ENCODE measurements around the gene ALAS2.
A peak's percentile ranks its signal among the peaks of the same experiment; 100 is the strongest.
"Not testable (repeated sequence)": the region's sequence is repeated elsewhere in the genome, so short reads cannot be mapped to it uniquely, and the experiment has no call there.

The ALAS2 gene

DNA sequence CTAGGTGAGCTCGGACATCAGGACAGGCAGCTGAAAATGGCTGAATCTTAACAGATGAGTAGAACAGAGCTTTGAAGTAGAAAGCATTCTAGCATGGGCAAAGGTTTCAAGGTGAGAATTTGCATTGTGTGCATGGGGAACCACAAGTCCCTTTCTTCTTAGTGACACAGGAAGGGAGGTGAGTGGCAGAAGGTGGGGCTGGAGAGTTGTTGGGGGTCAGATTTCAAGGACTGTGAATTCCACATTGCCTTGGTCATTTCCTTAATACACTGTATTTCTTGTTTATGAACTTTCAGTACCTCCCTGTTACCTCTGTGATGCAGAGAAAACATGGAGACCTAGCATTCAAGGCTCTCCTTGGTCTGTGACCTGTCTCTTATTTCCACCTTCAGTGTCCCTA, 26.5 kb downstream of the ALAS2 start:
- no peak for DNase-seq

DNA sequence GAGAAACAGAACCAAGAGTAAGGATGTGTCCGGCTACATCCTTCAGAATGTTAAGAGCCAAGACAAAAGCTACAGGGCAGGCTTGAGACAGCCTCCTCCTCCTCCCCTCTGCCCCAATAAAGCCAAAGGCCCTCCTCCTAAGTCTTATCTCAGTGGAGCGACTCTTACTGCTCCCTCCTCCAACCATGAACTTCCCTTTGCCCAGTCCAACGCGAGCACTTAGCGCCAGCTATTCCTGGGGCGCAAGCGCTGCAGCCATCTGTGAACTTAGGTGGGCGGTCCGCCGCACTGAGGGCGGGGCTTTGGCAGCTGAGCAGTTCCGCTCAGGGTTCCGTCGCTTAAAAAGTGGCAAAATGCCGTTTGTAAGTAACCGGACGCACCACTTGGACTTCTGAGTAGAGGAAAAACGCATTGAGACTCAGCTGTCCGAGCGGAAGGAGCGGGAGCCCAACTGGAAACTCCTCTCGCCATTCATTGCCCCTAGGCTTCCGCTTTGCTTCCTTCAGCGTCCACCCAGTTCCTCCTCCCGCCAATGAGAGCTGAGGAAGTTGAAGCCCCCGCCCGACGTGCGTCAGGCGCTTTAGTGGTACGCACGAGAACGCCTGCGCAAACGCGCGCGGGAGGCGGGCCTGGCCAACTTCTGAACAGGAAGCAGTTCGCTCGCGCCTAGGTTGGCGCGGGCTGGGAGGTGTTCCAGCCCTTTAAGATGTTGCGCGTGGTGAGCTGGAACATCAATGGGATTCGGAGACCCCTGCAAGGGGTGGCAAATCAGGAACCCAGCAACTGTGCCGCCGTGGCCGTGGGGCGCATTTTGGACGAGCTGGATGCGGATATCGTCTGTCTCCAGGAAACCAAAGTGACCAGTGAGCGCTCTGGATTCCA, 30.8 kb downstream of the ALAS2 start, which contains the start of gene APEX2:
TSS of gene APEX2 (plus strand) at position 647 of the 882 bp plus-strand sequence. CDS start at position 707, 60 bp downstream.
- peak; percentile 78 for DNase-seq

DNA sequence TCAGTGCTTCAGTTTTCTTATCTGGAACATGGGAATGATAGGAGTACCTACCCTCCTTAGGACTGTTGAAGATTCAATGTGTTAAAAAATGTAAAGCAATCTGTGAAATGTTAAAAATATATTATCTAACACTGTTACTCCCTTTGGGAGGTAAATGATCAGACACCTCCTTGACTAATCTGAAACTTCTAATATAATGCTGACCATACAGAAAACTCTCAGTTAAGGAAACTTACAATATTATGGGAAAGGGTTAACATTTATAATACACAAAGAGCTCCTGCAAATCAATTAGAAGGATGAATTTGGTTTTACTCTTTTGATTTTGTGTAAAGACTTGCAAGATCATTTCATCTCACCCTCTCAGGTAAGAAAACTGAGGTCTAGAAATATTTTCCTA, 35.2 kb downstream of the ALAS2 start:
- DNase-seq, result no peak

DNA sequence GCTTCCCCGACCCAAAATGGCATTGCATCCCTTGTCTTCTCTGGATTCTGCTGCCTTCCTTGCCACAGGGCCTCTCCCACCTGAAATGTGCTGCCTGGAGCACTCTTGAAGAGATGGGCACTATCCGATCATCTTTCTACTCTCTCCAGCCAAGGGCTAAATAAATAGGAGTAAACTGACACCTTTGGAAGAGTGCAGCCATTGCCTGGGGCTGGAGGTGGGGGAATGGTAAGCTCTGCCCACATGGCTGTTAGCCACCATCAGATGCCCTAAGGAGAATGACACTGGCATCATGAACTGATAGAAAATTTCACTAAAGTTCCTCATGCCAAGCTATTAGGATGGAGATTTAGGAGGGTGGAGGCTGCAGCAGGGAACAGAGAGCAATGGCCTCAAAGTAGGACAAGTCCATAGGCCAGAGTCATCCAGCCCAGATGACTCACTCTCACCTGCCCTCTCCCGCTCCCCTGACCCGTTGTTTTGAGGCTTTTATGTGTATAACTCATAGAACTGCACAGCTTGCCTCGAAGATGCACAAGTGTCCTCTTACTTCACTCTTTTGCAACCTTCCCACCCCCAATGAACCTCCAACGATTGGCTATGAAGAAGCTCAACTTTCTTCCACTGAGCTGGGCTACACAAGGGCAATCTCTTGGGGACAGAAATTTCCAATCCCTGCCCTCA, 36.0 kb downstream of the ALAS2 start:
- no peak for DNase-seq

DNA sequence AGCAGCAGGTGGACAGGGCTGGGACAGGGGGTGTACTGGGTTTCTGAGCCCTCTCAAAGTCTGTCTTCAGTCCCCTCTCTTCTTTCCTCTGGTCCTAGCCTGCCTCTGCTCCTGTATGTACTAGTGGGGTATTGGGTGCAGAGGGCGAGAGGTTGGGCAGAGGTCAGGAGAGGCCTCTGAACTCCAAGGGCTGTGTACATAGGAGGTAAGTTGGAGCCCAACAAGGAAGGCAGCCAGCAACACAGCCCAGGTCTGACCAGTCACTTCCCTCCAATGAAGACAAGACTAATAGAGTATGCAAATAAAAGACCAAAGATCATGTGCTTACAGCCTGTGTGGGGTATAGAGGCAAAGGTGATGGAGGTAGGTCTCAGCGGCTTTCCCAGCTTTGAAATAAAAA, 36.7 kb downstream of the ALAS2 start, which contains the start of gene PFKFB1:
TSS of gene PFKFB1 (minus strand) at position 90 of the 400 bp plus-strand sequence. CDS start 181 bp downstream, outside the sequence.
- DNase-seq, result no peak

DNA sequence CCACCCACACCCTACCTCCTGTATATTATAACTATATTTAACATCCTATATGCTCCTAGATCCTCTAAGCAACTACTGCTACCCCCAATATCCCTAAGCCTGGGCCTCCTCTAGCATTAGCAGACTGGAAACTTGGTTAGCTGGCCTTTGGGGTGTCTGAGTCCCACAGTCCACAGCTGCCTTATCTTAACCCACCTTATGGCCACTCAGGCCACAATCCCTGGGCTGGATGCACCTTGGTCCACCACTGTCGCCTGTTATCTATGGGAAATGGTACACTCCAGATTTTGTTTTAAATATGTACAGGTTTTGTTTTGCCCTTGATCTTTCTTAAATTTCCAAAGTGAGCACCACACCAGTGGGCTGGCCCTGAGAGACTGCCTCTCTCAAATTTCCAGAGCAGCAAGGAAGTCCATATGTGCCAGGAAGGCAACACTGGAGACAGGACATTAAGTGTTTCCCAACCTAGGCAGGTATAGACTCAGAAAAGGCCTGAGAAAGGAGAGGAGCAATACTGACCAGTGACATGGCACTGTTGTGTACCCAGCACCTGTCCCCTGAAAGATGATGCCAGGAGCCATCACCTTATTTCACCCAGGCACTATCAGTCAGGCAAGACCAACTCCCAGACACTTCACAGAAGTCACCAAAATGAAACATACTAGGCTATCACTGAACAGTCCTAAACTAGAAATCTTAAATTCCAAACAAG, 37.7 kb downstream of the ALAS2 start:
- no peak for DNase-seq

DNA sequence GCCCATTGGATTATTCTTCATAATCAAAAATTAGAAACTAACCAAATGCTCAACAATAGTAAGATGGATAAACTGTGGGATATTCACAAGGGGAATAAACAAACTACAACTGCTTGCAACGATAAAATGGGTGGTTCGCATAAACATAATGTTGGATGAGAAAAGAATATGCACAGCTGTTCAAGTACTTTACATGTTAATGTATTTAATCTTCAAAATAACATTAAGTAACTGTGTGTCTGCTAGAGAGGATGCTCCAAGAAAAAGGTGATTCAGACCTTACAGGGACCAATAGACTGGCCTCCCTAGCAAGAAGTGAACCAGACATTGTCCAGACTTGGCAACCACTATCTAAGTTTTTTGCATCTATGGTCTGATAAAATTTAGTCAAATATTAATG, 39.1 kb downstream of the ALAS2 start:
- no peak for DNase-seq

DNA sequence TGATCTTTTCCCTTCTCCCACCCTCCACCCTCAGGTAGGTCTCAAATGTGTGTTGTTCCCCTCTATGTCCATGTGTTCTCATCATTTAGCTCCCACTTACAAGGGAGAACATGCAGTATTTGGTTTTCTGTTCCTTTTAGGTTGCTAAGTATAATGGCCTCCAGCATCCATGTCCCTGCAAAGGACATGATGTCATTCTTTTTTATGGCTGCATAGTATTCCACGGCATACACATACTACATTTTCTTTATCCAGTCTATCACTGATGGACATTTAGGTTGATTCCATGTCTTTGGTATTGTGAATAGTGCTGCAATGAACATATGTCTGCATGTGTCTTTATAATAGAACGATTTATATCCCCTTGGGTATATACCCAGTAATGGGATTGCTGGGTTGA, 47.5 kb downstream of the ALAS2 start:
- DNase-seq, result not testable (repeated sequence)

DNA sequence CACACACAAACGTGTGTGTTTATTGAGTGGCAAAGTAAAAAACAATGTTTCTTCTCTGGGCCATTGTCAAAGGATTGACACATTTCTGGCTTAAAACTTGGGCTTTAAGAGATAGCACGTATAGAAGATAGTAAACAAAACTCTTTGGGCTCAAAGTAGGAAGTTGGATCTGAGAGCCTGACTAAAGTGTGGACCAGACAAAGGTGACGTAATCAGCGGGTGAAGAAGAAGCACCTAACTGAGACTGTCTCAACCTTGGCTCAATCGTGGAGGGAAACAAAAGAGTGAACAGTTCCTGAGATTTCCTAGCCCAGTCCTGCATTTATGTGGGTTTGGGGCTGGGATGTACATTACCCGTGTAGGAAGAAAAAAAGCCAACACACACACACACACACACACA, 50.4 kb downstream of the ALAS2 start:
- DNase-seq, result no peak

DNA sequence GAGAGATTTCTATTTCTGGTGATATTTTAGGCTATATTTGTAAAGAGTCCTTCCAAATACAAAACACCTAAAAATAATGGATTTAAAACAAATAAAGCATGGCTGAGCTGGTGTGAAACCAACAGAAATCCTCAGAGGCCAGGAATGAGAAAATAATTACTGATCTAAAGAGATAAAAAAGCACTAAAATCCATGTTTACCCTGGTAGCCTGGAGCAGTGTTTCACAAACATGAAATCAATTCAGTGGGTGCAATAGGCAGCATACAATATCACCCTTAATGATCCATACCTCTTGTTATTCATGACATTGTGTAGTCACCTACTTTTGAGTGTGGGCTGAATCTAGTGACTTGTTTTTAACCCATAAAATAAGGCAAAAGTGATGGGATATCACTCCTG, 51.3 kb downstream of the ALAS2 start:
- no peak for DNase-seq

DNA sequence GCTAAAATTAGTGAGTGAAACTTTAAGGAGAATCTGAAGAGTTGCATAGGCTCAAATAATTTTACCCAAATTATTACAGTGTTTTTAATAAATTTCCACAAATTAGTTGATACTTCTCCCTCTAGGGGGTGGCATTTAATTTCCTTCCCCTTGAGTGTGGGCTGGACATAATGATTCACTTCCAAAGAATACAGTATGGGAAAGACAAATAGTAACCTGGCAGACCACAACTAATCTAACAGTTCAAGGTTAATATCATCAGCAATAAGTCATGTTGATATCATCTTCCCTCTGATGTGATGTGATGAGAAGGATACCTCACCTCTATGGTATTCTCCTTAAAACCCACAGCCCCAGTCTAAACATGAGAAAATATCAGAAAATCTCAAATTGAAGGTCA, 52.3 kb downstream of the ALAS2 start:
- no peak for DNase-seq

DNA sequence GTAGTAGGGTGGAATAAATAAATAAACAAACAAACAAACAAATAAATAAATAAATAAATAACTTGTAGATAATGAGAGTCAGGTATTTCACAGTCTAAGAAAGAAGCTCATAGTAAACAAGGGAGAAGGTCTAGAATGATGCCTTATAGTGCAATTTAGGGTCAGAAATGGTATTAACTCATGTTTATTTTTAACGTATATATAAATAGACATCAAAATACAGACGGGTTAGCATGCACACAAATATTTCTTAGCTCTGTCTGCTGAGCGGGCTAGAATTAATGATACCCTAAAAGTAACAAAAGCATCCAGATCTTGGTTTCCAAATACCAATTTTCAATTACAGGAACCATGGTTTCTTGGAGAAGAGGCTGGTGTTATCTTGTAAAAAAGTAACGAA, 53.4 kb downstream of the ALAS2 start:
- no peak for DNase-seq

DNA sequence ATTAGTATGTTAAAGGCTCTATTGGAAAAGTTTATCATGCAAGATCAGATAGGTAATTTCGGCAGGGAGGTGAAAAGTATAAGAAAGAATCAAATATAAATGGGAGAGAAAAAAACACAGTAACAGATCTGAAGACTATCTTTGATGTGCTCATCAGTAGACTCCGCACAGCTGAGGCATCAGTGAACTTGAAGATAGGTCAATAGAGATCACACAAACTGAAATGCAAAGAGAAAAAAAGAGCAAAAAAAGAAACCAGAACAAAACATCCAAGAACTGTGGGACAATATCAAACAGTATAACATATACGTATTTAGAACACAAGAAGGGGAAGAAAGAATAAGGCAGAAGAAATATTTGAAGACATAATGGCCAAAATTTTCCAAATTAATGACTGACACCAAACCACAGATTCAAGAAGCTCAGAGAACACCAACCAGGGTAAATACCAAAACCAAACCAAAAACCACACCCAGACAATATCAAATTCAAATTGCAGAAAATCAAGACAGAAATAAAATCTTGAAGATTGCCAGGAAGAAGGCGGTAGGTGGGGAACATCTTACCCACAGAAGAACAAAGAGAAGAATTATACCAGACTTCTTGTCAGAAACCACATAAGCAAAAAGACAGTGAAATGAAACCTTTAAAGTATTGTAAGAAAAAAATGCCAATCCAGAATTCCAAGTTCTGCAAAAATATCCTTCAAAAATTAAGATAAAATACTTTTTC, 65.8 kb downstream of the ALAS2 start:
- no peak for DNase-seq

DNA sequence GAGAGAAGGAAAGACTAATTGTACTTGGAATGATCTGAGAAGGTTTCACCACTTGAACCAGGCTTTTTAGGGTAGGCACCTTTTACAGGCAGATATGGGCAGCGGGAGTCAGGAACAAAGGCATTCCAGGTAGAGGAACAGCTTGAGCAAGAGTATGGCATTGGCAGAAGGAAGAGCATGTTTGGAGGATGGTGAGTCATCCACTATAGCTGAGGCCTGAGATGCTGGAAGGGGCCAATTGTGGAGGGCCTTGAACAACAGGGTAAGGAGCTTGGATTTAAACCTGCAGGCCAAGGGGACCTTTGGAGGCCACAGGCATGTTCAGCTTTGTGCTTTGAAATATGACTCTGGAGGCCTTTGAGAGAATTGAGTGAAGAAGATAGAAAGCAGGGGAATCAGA, 69.0 kb downstream of the ALAS2 start:
- no peak for DNase-seq

Measured in stimulated activated CD4-positive, alpha-beta T cell treated with anti-CD3 and anti-CD28 coated beads, Interleukin-12 subunit alpha, Interleukin-12 subunit beta, amount 100 ng/mL, for 4 hours (primary cell).